HepG2 (cell line): ENCODE data around the gene KIAA0040. TPM values are rescaled to one million over a fixed set of nuclear protein-coding genes. Genes with fewer than 3 reads are reported as not detected.

ENCODE experiments used
- AHDC1 ChIP-seq: sonication (generic); formaldehyde crosslinking; IDR thresholded peaks from 2 replicates; pipeline ENCODE4 v1.5.1; 2020; ENCODE audit warnings: mild to moderate bottlenecking, missing genetic modification reagents, borderline replicate concordance
- ZNF646 ChIP-seq: sonication (generic); formaldehyde crosslinking; IDR thresholded peaks from 2 replicates; pipeline ENCODE4 v1.9.0; 2021; ENCODE audit warnings: mild to moderate bottlenecking, missing genetic modification reagents
- polyA plus RNA-seq, 8 experiments: library from polyadenylated mRNA; depleted of rRNA in 3 of 8; stranded (reverse) in 7 of 8; unstranded in 1 of 8; fragments of >200 nt; fragmentation: Illumina TruSeq in 4 of 8; extraction: Trizol in 4 of 8; gene quantifications; 2 replicates each; pipeline versions ENCODE4 v1.2.1 to v1.2.3, GENCODE V29; 2011 to 2016; ENCODE audit warnings: low read depth in 4 of 8, missing spikeins in 1 of 8, mixed read lengths in 1 of 8; ENCODE audit not compliant: insufficient read depth in 1 of 8
- total RNA-seq, 5 experiments: library from RNA; depleted of rRNA; stranded (reverse); fragments of >200 nt; fragmentation: Illumina TruSeq; extraction: Trizol; gene quantifications; 2 replicates each; pipeline ENCODE4 v1.2.3, GENCODE V29; 2016; ENCODE audit warnings: low read depth in 1 of 5

Gene KIAA0040
- total and polyA plus RNA-seq, 2 of the 13 experiments (the other 11 are each of a cell fraction or from before 2014, with no cell fraction given) = 0.24 to 0.26 TPM

GRCh38 chr1:175132436-175132835, 60.1 kb downstream of the KIAA0040 start (continued):
- TF ChIP-seq ZNF646 (CRISPR knock-in tag) (no peak), AHDC1 (CRISPR knock-in tag) (no peak)
- TF ChIP-seq, all 625 proteins: peak for 0
